ENCODE results near the gene LTBP4.

DNA sequence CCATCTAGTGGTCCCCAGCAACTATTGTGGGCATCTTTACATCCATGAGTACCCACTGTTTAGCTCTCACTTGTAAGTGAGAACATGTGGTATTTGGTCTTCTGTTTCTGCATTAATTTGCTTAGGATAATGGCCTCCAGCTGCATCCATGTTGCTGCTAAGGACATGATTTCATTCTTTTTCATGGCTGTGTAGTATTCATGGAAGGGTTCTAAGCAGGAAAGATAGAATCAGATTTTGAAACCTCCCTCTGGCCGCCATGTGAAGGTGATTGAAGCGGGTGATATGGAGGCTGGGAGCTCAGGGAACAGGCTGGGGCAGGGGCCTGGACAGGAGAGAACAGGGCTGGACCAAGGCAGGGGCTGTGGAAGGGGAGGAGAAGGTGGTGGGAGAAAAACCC, 20.1 kb downstream of the LTBP4 start:
- TF ChIP-seq CTCF (optimal IDR thresholded peaks at IDR 0.05 in 1 of 3, IDR thresholded peaks at IDR 0.05 in 1 of 3, conservative IDR thresholded peaks at IDR 0.05 in 1 of 3; ENCODE audit: extremely low read depth in 1 of 3, insufficient read depth in 2 of 3, low read length in 3 of 3), result no peak
- no peak for TF ChIP-seq EZH2 (IDR thresholded peaks at IDR 0.05; ENCODE audit: low read length)
